HEK293 (cell line): Measurements from ENCODE around the gene MAGI2.

Source experiments
- ELK4 ChIP-seq: IDR thresholded peaks from 2 replicates; pipeline ENCODE4 v1.6.1; 2011; ENCODE audit warnings: mild to moderate bottlenecking, low read depth, low read length, borderline replicate concordance
- OSR2 ChIP-seq: fragments of 450-650 bp; formaldehyde crosslinking; IDR thresholded peaks from 2 replicates; pipeline ENCODE4 v1.5.1; 2016; ENCODE audit warnings: missing biosample characterization, missing genetic modification characterization
- PRDM4 ChIP-seq: fragments of 450-650 bp; formaldehyde crosslinking; IDR thresholded peaks from 2 replicates; pipeline ENCODE4 v1.5.1; 2017; ENCODE audit warnings: missing biosample characterization, missing genetic modification characterization
- YY1 ChIP-seq: fragments of 450-650 bp; formaldehyde crosslinking; IDR thresholded peaks from 2 replicates; pipeline ENCODE4 v1.5.1; 2018; ENCODE audit warnings: missing biosample characterization, missing genetic modification characterization
- ZNF223 ChIP-seq: fragments of 450-650 bp; formaldehyde crosslinking; IDR thresholded peaks from 2 replicates; pipeline ENCODE4 v1.5.1; 2016; ENCODE audit warnings: missing biosample characterization, missing genetic modification characterization
- ZNF274 ChIP-seq, 2 experiments: fragments of 200-500 bp in 1 of 2; fragments of 450-650 bp in 1 of 2; sonication (Bioruptor generic) in 1 of 2; formaldehyde crosslinking in 1 of 2; IDR thresholded peaks; 2 replicates each; pipeline versions ENCODE4 v1.5.1 to v1.6.1; 2014 to 2016; ENCODE audit warnings: borderline replicate concordance in 1 of 2, inconsistent platforms in 1 of 2, low read length in 1 of 2, missing biosample characterization in 1 of 2, missing genetic modification characterization in 1 of 2
- ZNF416 ChIP-seq: fragments of 450-650 bp; formaldehyde crosslinking; IDR thresholded peaks from 2 replicates; pipeline ENCODE4 v1.5.1; 2016; ENCODE audit warnings: missing biosample characterization, missing genetic modification characterization
- ZNF48 ChIP-seq: fragments of 450-650 bp; formaldehyde crosslinking; IDR thresholded peaks from 2 replicates; pipeline ENCODE4 v1.5.1; 2016; ENCODE audit warnings: missing biosample characterization, missing genetic modification characterization
- TF ChIP-seq, protein P1 (sequence below): fragments of 450-650 bp; formaldehyde crosslinking; IDR thresholded peaks from 2 replicates; pipeline ENCODE4 v1.5.1; 2016; ENCODE audit warnings: missing biosample characterization, missing genetic modification characterization
- TF ChIP-seq, protein P2 (sequence below): fragments of 450-650 bp; formaldehyde crosslinking; IDR thresholded peaks from 2 replicates; pipeline ENCODE4 v1.5.1; 2016; ENCODE audit warnings: missing biosample characterization, missing genetic modification characterization
- TF ChIP-seq, protein P3 (sequence below): fragments of 450-650 bp; formaldehyde crosslinking; IDR thresholded peaks from 2 replicates; pipeline ENCODE4 v1.5.0; 2017; ENCODE audit warnings: missing biosample characterization, missing genetic modification characterization, borderline replicate concordance

DNA sequence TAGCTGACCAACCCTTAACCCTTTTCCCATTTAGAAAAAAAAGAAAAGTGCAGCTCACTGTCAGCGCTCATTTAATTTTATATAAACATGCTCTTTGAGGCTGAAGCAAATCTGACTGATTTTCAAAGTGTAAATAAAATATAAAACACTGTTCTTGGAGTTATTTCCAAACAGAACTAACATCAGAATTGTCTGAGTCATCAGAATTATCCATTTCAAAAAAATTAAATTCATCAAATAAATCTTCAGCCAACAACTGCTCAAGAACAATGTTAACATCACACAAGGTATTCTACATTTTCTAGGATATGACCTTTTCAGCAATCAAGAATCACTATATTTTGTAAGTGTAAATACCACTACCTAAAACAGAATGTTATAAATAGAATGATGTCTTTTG, 93.6 kb downstream of the MAGI2 start:
- TF ChIP-seq YY1 = no peak
- TF ChIP-seq, protein P1, sequence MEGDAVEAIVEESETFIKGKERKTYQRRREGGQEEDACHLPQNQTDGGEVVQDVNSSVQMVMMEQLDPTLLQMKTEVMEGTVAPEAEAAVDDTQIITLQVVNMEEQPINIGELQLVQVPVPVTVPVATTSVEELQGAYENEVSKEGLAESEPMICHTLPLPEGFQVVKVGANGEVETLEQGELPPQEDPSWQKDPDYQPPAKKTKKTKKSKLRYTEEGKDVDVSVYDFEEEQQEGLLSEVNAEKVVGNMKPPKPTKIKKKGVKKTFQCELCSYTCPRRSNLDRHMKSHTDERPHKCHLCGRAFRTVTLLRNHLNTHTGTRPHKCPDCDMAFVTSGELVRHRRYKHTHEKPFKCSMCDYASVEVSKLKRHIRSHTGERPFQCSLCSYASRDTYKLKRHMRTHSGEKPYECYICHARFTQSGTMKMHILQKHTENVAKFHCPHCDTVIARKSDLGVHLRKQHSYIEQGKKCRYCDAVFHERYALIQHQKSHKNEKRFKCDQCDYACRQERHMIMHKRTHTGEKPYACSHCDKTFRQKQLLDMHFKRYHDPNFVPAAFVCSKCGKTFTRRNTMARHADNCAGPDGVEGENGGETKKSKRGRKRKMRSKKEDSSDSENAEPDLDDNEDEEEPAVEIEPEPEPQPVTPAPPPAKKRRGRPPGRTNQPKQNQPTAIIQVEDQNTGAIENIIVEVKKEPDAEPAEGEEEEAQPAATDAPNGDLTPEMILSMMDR = no peak
- TF ChIP-seq PRDM4 (tag by site-specific recombination) = no peak
- TF ChIP-seq ZNF274 (IDR thresholded peaks at IDR 0.05; ENCODE audit: low read length) = no peak
- no peak for TF ChIP-seq ZNF274 (tag by site-specific recombination; IDR thresholded peaks at IDR 0.05; ENCODE audit: borderline replicate concordance)
- no peak for TF ChIP-seq ZNF416 (tag by site-specific recombination)
- TF ChIP-seq ZNF48 (tag by site-specific recombination) = no peak
- TF ChIP-seq, protein P2, sequence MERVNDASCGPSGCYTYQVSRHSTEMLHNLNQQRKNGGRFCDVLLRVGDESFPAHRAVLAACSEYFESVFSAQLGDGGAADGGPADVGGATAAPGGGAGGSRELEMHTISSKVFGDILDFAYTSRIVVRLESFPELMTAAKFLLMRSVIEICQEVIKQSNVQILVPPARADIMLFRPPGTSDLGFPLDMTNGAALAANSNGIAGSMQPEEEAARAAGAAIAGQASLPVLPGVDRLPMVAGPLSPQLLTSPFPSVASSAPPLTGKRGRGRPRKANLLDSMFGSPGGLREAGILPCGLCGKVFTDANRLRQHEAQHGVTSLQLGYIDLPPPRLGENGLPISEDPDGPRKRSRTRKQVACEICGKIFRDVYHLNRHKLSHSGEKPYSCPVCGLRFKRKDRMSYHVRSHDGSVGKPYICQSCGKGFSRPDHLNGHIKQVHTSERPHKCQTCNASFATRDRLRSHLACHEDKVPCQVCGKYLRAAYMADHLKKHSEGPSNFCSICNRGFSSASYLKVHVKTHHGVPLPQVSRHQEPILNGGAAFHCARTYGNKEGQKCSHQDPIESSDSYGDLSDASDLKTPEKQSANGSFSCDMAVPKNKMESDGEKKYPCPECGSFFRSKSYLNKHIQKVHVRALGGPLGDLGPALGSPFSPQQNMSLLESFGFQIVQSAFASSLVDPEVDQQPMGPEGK (tag by site-specific recombination) = no peak
- no peak for TF ChIP-seq OSR2 (tag by site-specific recombination)
- no peak for TF ChIP-seq ELK4
- TF ChIP-seq, protein P3, sequence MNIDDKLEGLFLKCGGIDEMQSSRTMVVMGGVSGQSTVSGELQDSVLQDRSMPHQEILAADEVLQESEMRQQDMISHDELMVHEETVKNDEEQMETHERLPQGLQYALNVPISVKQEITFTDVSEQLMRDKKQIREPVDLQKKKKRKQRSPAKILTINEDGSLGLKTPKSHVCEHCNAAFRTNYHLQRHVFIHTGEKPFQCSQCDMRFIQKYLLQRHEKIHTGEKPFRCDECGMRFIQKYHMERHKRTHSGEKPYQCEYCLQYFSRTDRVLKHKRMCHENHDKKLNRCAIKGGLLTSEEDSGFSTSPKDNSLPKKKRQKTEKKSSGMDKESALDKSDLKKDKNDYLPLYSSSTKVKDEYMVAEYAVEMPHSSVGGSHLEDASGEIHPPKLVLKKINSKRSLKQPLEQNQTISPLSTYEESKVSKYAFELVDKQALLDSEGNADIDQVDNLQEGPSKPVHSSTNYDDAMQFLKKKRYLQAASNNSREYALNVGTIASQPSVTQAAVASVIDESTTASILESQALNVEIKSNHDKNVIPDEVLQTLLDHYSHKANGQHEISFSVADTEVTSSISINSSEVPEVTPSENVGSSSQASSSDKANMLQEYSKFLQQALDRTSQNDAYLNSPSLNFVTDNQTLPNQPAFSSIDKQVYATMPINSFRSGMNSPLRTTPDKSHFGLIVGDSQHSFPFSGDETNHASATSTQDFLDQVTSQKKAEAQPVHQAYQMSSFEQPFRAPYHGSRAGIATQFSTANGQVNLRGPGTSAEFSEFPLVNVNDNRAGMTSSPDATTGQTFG (tag by site-specific recombination) = no peak
- TF ChIP-seq ZNF223 = no peak
